ENCODE data around the gene USP7. TPM values are rescaled to one million over a fixed set of nuclear protein-coding genes. Genes with fewer than 3 reads are reported as not detected.

USP7 gene
- total RNA-seq, 4 donors from 2014 or later, result 62.5 to 109 (median 89.1) TPM

DNA sequence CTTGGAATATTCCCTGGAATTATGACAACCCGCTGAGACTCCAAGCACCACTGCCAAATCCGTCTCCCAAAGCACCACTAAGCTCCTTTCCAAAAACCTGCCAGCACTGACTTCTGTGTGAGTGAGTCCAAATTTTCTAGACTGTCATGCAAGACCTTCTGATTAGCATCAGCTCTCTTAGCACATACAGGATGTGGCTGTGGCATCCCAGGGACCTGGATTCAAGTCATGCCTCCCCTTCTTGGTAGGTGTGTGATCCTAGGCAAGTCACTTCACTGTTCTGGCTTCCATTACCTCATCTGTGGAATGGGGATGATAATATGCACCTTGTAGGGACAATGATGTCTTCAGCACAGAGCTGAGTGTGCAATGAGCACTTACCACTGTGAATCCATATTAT, 38.3 kb upstream of the USP7 start:
- peaks cover 0 to 34% (median 0%) of the 10 kb centered on the region in 3 donors for H3K4me1 ChIP-seq
- no peak overlapping the region for H3K4me3 ChIP-seq
- DNase-seq, result no peak
- no peaks in the 10 kb centered on the region for H3K27me3 ChIP-seq
- no peaks in the 10 kb centered on the region for H3K9me3 ChIP-seq
- no peak overlapping the region for H3K27ac ChIP-seq
- TF ChIP-seq, protein P1, sequence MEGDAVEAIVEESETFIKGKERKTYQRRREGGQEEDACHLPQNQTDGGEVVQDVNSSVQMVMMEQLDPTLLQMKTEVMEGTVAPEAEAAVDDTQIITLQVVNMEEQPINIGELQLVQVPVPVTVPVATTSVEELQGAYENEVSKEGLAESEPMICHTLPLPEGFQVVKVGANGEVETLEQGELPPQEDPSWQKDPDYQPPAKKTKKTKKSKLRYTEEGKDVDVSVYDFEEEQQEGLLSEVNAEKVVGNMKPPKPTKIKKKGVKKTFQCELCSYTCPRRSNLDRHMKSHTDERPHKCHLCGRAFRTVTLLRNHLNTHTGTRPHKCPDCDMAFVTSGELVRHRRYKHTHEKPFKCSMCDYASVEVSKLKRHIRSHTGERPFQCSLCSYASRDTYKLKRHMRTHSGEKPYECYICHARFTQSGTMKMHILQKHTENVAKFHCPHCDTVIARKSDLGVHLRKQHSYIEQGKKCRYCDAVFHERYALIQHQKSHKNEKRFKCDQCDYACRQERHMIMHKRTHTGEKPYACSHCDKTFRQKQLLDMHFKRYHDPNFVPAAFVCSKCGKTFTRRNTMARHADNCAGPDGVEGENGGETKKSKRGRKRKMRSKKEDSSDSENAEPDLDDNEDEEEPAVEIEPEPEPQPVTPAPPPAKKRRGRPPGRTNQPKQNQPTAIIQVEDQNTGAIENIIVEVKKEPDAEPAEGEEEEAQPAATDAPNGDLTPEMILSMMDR (IDR thresholded peaks at IDR 0.05), result no peak
- no peak for TF ChIP-seq POLR2A (IDR thresholded peaks at IDR 0.05)
- intact Hi-C loops (cut with DNase I), result loop anchor here (10.0 kb wide), 2 partner anchors 87 to 123 kb away; no protein-coding TSS in a partner anchor
- H3K36me3 ChIP-seq, result no peaks in the 10 kb centered on the region
- WGBS, 2 donors, result 55 to 62% methylated on average over 2 of the region's 2 CpGs

DNA sequence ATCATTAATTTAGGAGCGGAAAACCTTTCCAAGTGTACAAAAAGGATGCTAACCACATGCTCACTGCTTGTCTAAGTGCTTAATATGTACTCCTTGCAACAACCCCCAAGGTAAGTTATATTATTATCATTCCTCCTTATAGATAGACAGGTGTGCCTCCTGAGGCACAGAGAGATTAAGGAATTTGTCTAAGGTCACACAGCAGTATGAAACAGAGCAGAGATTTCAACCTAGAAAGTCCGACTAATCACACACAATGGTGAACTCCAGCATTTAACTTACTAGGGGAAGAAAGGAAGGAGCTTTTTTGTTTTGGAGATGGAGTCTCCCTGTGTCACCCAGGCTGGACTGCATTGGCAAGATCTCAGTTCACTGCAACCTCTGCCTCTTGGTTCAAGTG, 37.0 kb upstream of the USP7 start:
- intact Hi-C loops (cut with DNase I), result loop anchor here (10.0 kb wide), 2 partner anchors 86 to 124 kb away; no protein-coding TSS in a partner anchor
- WGBS, 2 donors, result 88 to 100% methylated on average over 2 of the region's 2 CpGs

DNA sequence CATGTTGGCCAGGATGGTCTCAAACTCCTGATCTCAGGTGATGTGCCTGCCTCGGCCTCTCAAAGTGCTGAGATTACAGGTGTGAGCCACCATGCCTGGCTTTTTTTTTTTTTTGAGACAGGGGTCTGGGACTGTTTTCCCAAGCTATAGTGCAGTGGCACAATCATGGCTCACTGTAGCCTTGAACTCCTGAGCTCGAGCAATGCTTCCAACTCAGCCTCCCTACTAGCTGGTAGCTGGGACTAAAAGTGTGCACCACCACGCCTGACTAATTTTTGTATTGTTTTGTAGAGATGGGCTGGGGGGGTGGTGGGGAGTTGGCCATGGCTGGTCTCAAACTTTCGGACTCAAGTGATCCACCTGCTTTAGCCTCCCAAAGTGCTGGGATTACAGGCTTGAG, 36.1 kb upstream of the USP7 start:
- no peak for DNase-seq
- WGBS, 2 donors, result 59 to 80% methylated on average over 3 to 4 of the region's 4 CpGs
- Histone ChIP-seq H3K4me3 (no peak overlapping the region), H3K36me3 (no peaks in the 10 kb centered on the region), H3K4me1 (peaks cover 0 to 32% (median 0%) of the 10 kb centered on the region in 3 donors), H3K9me3 (no peaks in the 10 kb centered on the region), H3K27ac (no peak overlapping the region), H3K27me3 (no peaks in the 10 kb centered on the region)
- intact Hi-C loops (cut with DNase I), result loop anchor here (10.0 kb wide), 2 partner anchors 85 to 125 kb away; no protein-coding TSS in a partner anchor
- TF ChIP-seq, protein P1 (IDR thresholded peaks at IDR 0.05), result no peak
- no peak for TF ChIP-seq POLR2A (IDR thresholded peaks at IDR 0.05)

More for the DNA sequence above, 37.0 kb upstream of the USP7 start:
- no peak for DNase-seq
- Histone ChIP-seq H3K9me3 (no peaks in the 10 kb centered on the region), H3K36me3 (no peaks in the 10 kb centered on the region), H3K27ac (no peak overlapping the region), H3K27me3 (no peaks in the 10 kb centered on the region), H3K4me3 (no peak overlapping the region), H3K4me1 (peaks cover 0 to 34% (median 0%) of the 10 kb centered on the region in 3 donors)
- TF ChIP-seq, protein P1 (IDR thresholded peaks at IDR 0.05), result no peak
- TF ChIP-seq POLR2A (IDR thresholded peaks at IDR 0.05), result no peak

DNA sequence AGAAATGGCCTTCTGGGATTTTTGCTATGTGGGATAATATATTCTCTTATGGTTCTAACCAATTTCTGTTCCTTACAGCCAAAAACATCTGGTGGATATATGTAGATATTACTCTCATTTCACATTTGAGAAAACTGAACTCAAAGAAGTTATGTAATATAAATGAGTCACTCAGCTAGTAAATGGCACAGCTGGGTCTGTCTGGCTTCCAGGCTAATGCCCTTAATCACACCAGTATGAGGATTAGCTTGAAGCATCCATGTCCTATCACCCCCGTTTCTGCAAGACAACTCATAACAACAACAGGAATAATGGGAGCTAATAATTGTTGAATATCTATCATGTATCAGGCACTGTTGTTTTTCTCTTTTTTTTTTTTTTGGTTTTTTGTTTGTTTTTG, 34.4 kb upstream of the USP7 start:
- Histone ChIP-seq H3K36me3 (no peaks in the 10 kb centered on the region), H3K27me3 (no peaks in the 10 kb centered on the region), H3K9me3 (no peaks in the 10 kb centered on the region), H3K4me3 (no peak overlapping the region), H3K27ac (no peak overlapping the region), H3K4me1 (peaks cover 0 to 16% (median 0%) of the 10 kb centered on the region in 3 donors)
- no peak for DNase-seq
- WGBS, 2 donors, result 15 to 21% methylated on average over 1 of the region's 1 CpG
- intact Hi-C loops (cut with DNase I), result no loop called here
- TF ChIP-seq, protein P1 (IDR thresholded peaks at IDR 0.05), result no peak
- no peak for TF ChIP-seq POLR2A (IDR thresholded peaks at IDR 0.05)

DNA sequence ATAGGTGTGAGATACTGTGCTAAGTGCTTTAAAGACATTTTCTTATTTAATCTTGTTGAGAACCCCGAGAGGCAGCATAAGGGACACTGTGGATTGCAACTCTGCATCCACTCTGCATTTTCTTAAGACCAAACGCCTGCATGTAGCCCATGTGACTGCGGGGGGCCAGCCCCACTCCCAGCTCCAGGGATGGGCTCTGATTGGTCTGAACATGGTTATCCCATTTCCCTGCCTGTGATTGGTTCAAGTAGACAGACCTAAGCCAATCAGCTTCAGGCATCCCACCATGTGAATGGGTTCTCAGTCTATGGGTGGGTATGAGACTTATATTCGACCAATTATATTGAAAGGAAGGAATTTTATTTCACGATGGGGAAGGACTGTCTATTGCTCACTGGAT, 33.2 kb upstream of the USP7 start:
- no peaks in the 10 kb centered on the region for H3K9me3 ChIP-seq
- 81 to 86% methylated on average over 5 of the region's 5 CpGs for WGBS, 2 donors
- H3K4me3 ChIP-seq, result no peak overlapping the region
- peaks cover 0 to 10% (median 0%) of the 10 kb centered on the region in 3 donors for H3K4me1 ChIP-seq
- TF ChIP-seq, protein P1 (IDR thresholded peaks at IDR 0.05), result no peak
- intact Hi-C loops (cut with DNase I), result no loop called here
- H3K36me3 ChIP-seq, result no peaks in the 10 kb centered on the region
- no peak for DNase-seq
- no peak overlapping the region for H3K27ac ChIP-seq
- H3K27me3 ChIP-seq, result no peaks in the 10 kb centered on the region

Data from esophagus squamous epithelium (tissue), 5 donors.